Measurements from ENCODE around the gene ULK2.

The ULK2 gene

DNA sequence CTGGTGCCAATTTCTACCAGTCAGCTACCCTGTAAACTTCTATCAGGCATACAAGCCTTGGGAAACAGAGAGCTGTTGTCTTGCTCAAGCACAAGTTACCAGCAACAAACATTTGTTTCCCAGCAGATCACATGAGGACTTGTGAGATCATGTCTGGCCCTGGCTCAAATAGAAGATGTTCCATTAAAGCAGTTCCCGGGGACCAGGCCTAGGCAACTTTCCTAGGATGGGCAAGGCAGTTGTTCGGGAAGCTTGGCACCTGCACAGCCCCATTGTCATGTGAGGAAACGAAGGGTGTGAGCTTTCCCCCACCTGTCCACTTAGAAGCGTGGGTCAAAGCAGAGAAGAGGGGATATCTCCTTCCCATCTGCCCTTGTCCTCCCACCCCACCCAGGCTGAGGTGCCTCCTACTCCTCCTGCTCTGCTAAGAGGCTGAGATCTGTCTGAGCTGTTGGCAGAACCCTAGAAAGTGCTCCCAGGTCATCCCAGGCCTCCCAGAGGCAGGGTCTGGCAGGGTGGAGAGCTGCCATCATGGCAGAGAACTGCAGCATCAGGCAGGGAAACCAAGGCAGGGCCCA, 140.1 kb downstream of the ULK2 start:
- no peaks in the 10 kb centered on the region for H3K27me3 ChIP-seq (ENCODE audit: control insufficient read depth, low read length)
- no peaks in the 10 kb centered on the region for H3K4me1 ChIP-seq (ENCODE audit: control insufficient read depth, low read length)
- H4K20me1 ChIP-seq (ENCODE audit: control insufficient read depth, insufficient read depth, low read depth, low read length) = no peaks in the 10 kb centered on the region
- no peak overlapping the region for H3K4me2 ChIP-seq (ENCODE audit: low read length)
- H3K9me3 ChIP-seq (ENCODE audit: control insufficient read depth, insufficient read depth, low read length) = no peaks in the 10 kb centered on the region
- no peaks in the 10 kb centered on the region for H3F3A ChIP-seq (ENCODE audit: control insufficient read depth, insufficient read depth)
- TF ChIP-seq EZH2phosphoT487 (IDR thresholded peaks at IDR 0.05; ENCODE audit: borderline replicate concordance, low read length) = no peak
- TF ChIP-seq, protein P1, sequence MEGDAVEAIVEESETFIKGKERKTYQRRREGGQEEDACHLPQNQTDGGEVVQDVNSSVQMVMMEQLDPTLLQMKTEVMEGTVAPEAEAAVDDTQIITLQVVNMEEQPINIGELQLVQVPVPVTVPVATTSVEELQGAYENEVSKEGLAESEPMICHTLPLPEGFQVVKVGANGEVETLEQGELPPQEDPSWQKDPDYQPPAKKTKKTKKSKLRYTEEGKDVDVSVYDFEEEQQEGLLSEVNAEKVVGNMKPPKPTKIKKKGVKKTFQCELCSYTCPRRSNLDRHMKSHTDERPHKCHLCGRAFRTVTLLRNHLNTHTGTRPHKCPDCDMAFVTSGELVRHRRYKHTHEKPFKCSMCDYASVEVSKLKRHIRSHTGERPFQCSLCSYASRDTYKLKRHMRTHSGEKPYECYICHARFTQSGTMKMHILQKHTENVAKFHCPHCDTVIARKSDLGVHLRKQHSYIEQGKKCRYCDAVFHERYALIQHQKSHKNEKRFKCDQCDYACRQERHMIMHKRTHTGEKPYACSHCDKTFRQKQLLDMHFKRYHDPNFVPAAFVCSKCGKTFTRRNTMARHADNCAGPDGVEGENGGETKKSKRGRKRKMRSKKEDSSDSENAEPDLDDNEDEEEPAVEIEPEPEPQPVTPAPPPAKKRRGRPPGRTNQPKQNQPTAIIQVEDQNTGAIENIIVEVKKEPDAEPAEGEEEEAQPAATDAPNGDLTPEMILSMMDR (IDR thresholded peaks at IDR 0.05; ENCODE audit: low read depth, low read length, poor library complexity, severe bottlenecking) = no peak
- no peaks in the 10 kb centered on the region for H3K36me3 ChIP-seq (ENCODE audit: control insufficient read depth, low read length)
- no peaks in the 10 kb centered on the region for H3K9me2 ChIP-seq (replicated peaks; ENCODE audit: control insufficient read depth, low read length)
- H3K4me3 ChIP-seq (ENCODE audit: low read length) = no peak overlapping the region
- no peaks in the 10 kb centered on the region for H3K79me2 ChIP-seq (ENCODE audit: control insufficient read depth, low read length)
- no peak overlapping the region for H3K27ac ChIP-seq (ENCODE audit: low read depth, low read length)

DNA sequence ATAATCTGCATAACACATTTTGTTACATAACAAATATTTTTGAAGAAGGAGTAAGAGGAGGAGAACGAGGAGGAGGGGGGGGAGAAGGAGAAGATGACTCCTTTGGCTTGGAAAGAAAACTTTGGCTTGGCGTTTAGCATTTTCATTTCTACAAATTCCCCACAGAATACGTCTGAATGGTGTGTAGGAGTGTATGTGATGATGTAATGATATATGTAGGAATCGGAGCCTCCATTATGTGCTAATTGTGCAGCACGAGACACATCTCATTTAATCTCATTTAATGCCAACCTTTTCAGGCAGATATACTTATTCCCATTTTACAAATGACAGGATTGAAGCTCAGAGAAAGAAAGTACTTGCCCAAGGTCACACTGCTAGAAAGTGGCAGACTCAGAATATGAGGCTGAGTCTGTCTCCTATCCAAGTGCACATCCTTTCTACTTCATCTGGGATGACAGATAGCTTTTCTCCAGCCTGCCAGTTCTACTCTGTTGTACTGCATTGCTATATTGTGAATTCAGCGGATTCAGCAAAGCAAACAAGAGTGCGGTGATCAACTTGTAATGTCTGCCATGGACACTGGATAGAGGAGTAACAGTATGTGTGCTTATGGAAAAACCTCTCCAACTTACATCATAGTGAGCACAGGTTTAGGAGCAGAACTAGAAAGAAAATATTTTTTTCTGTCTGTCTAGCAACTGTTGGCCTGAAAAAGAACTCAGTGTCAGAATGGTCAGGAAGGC, 140.9 kb downstream of the ULK2 start:
- Histone ChIP-seq H3K79me2 (ENCODE audit: control insufficient read depth, low read length) (no peaks in the 10 kb centered on the region), H3K4me2 (ENCODE audit: low read length) (no peak overlapping the region), H3K9me3 (ENCODE audit: control insufficient read depth, insufficient read depth, low read length) (no peaks in the 10 kb centered on the region), H4K20me1 (ENCODE audit: control insufficient read depth, insufficient read depth, low read depth, low read length) (no peaks in the 10 kb centered on the region), H3K27me3 (ENCODE audit: control insufficient read depth, low read length) (no peaks in the 10 kb centered on the region), H3K27ac (ENCODE audit: low read depth, low read length) (no peak overlapping the region), H3F3A (ENCODE audit: control insufficient read depth, insufficient read depth) (no peaks in the 10 kb centered on the region), H3K4me1 (ENCODE audit: control insufficient read depth, low read length) (no peaks in the 10 kb centered on the region), H3K9me2 (replicated peaks; ENCODE audit: control insufficient read depth, low read length) (no peaks in the 10 kb centered on the region), H3K4me3 (ENCODE audit: low read length) (no peak overlapping the region), H3K36me3 (ENCODE audit: control insufficient read depth, low read length) (no peaks in the 10 kb centered on the region)
- TF ChIP-seq EZH2phosphoT487 (IDR thresholded peaks at IDR 0.05; ENCODE audit: borderline replicate concordance, low read length) = no peak
- TF ChIP-seq, protein P1 (IDR thresholded peaks at IDR 0.05; ENCODE audit: low read depth, low read length, poor library complexity, severe bottlenecking) = no peak

DNA sequence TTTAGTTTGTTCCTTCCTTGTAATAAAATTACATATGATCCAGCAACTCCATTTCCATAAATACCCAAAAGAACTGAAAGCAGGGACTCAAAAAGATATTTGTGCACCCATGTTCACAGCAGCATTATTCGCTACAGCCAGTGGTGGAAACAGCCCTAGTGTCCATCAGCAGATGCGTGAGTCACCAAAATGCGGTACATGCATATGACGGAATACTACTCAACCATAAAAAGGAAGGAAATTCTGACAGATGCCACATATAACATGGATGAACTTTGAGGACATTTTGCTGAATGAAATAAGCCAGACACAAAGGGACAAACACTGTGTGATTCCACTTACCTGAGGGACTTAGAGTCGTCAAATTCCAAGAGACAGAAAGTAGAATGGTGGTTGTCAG, 142.2 kb downstream of the ULK2 start:
- no peak overlapping the region for H3K4me3 ChIP-seq (ENCODE audit: low read length)
- no peak overlapping the region for H3K27ac ChIP-seq (ENCODE audit: low read depth, low read length)
- no peak for TF ChIP-seq EZH2phosphoT487 (IDR thresholded peaks at IDR 0.05; ENCODE audit: borderline replicate concordance, low read length)
- TF ChIP-seq, protein P1 (IDR thresholded peaks at IDR 0.05; ENCODE audit: low read depth, low read length, poor library complexity, severe bottlenecking) = no peak
- no peaks in the 10 kb centered on the region for H3K27me3 ChIP-seq (ENCODE audit: control insufficient read depth, low read length)
- H3K4me2 ChIP-seq (ENCODE audit: low read length) = no peak overlapping the region
- H3K9me2 ChIP-seq (replicated peaks; ENCODE audit: control insufficient read depth, low read length) = no peaks in the 10 kb centered on the region
- H3K36me3 ChIP-seq (ENCODE audit: control insufficient read depth, low read length) = no peaks in the 10 kb centered on the region
- no peaks in the 10 kb centered on the region for H3F3A ChIP-seq (ENCODE audit: control insufficient read depth, insufficient read depth)
- no peaks in the 10 kb centered on the region for H3K9me3 ChIP-seq (ENCODE audit: control insufficient read depth, insufficient read depth, low read length)
- H3K4me1 ChIP-seq (ENCODE audit: control insufficient read depth, low read length) = no peaks in the 10 kb centered on the region
- no peaks in the 10 kb centered on the region for H3K79me2 ChIP-seq (ENCODE audit: control insufficient read depth, low read length)
- no peaks in the 10 kb centered on the region for H4K20me1 ChIP-seq (ENCODE audit: control insufficient read depth, insufficient read depth, low read depth, low read length)
